ENCODE data around the gene ULK4.

Gene ULK4

DNA sequence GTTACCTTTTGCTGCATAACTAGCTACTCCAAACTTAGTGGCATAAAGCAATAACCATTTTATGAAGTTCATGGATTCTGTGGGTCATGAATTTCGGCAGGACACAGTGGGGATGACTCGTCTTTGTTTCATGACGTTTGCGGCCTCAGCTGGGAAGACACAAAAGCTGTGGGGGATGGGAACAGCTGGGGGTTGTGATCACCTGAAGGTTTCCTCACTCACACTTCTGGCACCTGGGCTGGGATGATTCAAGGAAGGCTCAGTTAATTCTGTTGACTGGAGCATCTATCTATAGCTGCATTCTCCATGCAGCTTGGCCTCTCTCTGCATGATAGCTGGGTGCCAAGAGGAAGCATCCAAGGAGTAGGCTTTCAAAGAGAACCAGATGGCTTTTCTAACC lies 332.8 kb downstream of the ULK4 start:
- Histone ChIP-seq H3K9me3 (ENCODE audit: control insufficient read depth, insufficient read depth, low read depth, low read length) (no peaks in the 10 kb centered on the region), H3K36me3 (ENCODE audit: control insufficient read depth in 2 of 2, insufficient read depth in 1 of 2, low read length in 2 of 2) (no peaks in the 10 kb centered on the region), H3K27ac (ENCODE audit: extremely low read depth, low read depth, low read length) (no peak overlapping the region), H3K4me1 (ENCODE audit: control insufficient read depth, insufficient read depth, low read length) (no peaks in the 10 kb centered on the region), H3K4me3 (ENCODE audit: low read depth, low read length) (no peak overlapping the region)
- POLR2A ChIA-PET, result no interaction called here
- TF ChIP-seq, protein P1, sequence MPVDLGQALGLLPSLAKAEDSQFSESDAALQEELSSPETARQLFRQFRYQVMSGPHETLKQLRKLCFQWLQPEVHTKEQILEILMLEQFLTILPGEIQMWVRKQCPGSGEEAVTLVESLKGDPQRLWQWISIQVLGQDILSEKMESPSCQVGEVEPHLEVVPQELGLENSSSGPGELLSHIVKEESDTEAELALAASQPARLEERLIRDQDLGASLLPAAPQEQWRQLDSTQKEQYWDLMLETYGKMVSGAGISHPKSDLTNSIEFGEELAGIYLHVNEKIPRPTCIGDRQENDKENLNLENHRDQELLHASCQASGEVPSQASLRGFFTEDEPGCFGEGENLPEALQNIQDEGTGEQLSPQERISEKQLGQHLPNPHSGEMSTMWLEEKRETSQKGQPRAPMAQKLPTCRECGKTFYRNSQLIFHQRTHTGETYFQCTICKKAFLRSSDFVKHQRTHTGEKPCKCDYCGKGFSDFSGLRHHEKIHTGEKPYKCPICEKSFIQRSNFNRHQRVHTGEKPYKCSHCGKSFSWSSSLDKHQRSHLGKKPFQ (tag by site-specific recombination; IDR thresholded peaks at IDR 0.05), result no peak
- TF ChIP-seq ZFHX2 (tag by site-specific recombination; conservative IDR thresholded peaks at IDR 0.05), result no peak
- TF ChIP-seq, protein P2, sequence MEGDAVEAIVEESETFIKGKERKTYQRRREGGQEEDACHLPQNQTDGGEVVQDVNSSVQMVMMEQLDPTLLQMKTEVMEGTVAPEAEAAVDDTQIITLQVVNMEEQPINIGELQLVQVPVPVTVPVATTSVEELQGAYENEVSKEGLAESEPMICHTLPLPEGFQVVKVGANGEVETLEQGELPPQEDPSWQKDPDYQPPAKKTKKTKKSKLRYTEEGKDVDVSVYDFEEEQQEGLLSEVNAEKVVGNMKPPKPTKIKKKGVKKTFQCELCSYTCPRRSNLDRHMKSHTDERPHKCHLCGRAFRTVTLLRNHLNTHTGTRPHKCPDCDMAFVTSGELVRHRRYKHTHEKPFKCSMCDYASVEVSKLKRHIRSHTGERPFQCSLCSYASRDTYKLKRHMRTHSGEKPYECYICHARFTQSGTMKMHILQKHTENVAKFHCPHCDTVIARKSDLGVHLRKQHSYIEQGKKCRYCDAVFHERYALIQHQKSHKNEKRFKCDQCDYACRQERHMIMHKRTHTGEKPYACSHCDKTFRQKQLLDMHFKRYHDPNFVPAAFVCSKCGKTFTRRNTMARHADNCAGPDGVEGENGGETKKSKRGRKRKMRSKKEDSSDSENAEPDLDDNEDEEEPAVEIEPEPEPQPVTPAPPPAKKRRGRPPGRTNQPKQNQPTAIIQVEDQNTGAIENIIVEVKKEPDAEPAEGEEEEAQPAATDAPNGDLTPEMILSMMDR (tag by site-specific recombination; IDR thresholded peaks at IDR 0.05), result no peak
- TF ChIP-seq ZNF175 (tag by site-specific recombination; IDR thresholded peaks at IDR 0.05), result no peak
- TF ChIP-seq ZNF121 (tag by site-specific recombination; IDR thresholded peaks at IDR 0.05), result no peak
- no peak for TF ChIP-seq ZSCAN30 (tag by site-specific recombination; IDR thresholded peaks at IDR 0.05)
- no peak for TF ChIP-seq ZNF37A (tag by site-specific recombination; IDR thresholded peaks at IDR 0.05)
- CTCF ChIA-PET, result interaction anchor here (0.6 kb wide), 2 partner anchors 388 to 1303 kb away, joined by 4 to 5 read pairs; no protein-coding TSS in a partner anchor

DNA sequence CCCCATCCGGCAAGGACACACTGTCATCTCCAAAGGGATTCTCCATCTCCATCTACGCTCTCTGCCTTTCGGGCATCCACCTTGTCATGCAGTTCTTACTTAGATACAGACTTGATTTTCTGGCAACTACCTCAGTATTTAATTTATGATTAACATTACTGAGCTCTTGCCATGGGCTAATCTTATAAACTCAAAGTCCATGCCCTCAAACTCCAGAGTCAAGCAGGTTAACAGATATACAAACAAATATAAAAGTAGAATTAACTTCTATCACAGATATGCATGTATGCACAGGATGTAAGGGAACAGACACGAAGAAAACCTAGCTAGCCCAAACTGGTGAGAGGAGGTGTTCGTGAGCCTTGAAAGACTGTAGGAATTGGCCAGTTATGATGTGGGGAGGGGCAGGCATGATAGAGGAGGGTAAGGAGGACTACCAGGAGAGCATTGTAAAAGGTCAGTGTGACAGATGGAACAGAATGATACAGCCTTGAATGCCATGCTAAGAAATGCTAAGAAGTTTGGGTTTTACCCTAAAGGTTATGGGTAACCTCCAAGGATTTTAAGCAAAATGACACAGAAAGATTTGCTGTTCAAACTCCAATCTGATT lies 334.3 kb downstream of the ULK4 start:
- Histone ChIP-seq H3K9me3 (ENCODE audit: control insufficient read depth, insufficient read depth, low read depth, low read length) (no peaks in the 10 kb centered on the region), H3K4me1 (ENCODE audit: control insufficient read depth, insufficient read depth, low read length) (no peaks in the 10 kb centered on the region), H3K4me3 (ENCODE audit: low read depth, low read length) (no peak overlapping the region), H3K27ac (ENCODE audit: extremely low read depth, low read depth, low read length) (no peak overlapping the region), H3K36me3 (ENCODE audit: control insufficient read depth in 2 of 2, insufficient read depth in 1 of 2, low read length in 2 of 2) (no peaks in the 10 kb centered on the region)
- POLR2A ChIA-PET, result no interaction called here
- CTCF ChIA-PET, result no interaction called here
- no peak for TF ChIP-seq ZNF423 (tag by site-specific recombination; IDR thresholded peaks at IDR 0.05)
- no peak for TF ChIP-seq ZNF433 (tag by site-specific recombination; IDR thresholded peaks at IDR 0.05; ENCODE audit: low read depth)
- TF ChIP-seq ZNF629 (tag by site-specific recombination; IDR thresholded peaks at IDR 0.05), result no peak
- no peak for TF ChIP-seq ZBTB21 (tag by site-specific recombination; IDR thresholded peaks at IDR 0.05)
- TF ChIP-seq, protein P3, sequence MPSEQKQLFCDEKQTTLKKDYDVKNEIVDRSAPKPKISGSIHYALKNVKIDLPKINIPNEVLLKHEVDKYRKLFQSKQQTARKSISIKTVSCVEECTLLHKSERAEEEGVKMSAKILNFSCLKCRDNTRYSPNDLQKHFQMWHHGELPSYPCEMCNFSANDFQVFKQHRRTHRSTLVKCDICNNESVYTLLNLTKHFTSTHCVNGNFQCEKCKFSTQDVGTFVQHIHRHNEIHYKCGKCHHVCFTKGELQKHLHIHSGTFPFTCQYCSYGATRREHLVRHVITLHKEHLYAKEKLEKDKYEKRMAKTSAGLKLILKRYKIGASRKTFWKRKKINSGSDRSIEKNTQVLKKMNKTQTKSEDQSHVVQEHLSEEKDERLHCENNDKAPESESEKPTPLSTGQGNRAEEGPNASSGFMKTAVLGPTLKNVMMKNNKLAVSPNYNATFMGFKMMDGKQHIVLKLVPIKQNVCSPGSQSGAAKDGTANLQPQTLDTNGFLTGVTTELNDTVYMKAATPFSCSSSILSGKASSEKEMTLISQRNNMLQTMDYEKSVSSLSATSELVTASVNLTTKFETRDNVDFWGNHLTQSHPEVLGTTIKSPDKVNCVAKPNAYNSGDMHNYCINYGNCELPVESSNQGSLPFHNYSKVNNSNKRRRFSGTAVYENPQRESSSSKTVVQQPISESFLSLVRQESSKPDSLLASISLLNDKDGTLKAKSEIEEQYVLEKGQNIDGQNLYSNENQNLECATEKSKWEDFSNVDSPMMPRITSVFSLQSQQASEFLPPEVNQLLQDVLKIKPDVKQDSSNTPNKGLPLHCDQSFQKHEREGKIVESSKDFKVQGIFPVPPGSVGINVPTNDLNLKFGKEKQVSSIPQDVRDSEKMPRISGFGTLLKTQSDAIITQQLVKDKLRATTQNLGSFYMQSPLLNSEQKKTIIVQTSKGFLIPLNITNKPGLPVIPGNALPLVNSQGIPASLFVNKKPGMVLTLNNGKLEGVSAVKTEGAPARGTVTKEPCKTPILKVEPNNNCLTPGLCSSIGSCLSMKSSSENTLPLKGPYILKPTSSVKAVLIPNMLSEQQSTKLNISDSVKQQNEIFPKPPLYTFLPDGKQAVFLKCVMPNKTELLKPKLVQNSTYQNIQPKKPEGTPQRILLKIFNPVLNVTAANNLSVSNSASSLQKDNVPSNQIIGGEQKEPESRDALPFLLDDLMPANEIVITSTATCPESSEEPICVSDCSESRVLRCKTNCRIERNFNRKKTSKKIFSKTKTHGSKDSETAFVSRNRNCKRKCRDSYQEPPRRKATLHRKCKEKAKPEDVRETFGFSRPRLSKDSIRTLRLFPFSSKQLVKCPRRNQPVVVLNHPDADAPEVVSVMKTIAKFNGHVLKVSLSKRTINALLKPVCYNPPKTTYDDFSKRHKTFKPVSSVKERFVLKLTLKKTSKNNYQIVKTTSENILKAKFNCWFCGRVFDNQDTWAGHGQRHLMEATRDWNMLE (tag by site-specific recombination; conservative IDR thresholded peaks at IDR 0.05; ENCODE audit: low read depth), result no peak
- no peak for TF ChIP-seq ZNF561 (tag by site-specific recombination; IDR thresholded peaks at IDR 0.05; ENCODE audit: borderline replicate concordance)
- TF ChIP-seq ZSCAN23 (tag by site-specific recombination; IDR thresholded peaks at IDR 0.05), result no peak
- TF ChIP-seq ZNF121 (tag by site-specific recombination; IDR thresholded peaks at IDR 0.05), result no peak
- TF ChIP-seq ZNF677 (tag by site-specific recombination; IDR thresholded peaks at IDR 0.05), result no peak
- no peak for TF ChIP-seq ZFP69B (tag by site-specific recombination; IDR thresholded peaks at IDR 0.05)
- TF ChIP-seq HOXC10 (CRISPR knock-in tag; IDR thresholded peaks at IDR 0.05), result no peak
- no peak for TF ChIP-seq BCL11A (tag by site-specific recombination; IDR thresholded peaks at IDR 0.05; ENCODE audit: low read depth)
- no peak for TF ChIP-seq ZNF394 (tag by site-specific recombination; IDR thresholded peaks at IDR 0.05; ENCODE audit: borderline replicate concordance)
- TF ChIP-seq ZNF214 (tag by site-specific recombination; IDR thresholded peaks at IDR 0.05; ENCODE audit: borderline replicate concordance), result no peak
- TF ChIP-seq, protein P4, sequence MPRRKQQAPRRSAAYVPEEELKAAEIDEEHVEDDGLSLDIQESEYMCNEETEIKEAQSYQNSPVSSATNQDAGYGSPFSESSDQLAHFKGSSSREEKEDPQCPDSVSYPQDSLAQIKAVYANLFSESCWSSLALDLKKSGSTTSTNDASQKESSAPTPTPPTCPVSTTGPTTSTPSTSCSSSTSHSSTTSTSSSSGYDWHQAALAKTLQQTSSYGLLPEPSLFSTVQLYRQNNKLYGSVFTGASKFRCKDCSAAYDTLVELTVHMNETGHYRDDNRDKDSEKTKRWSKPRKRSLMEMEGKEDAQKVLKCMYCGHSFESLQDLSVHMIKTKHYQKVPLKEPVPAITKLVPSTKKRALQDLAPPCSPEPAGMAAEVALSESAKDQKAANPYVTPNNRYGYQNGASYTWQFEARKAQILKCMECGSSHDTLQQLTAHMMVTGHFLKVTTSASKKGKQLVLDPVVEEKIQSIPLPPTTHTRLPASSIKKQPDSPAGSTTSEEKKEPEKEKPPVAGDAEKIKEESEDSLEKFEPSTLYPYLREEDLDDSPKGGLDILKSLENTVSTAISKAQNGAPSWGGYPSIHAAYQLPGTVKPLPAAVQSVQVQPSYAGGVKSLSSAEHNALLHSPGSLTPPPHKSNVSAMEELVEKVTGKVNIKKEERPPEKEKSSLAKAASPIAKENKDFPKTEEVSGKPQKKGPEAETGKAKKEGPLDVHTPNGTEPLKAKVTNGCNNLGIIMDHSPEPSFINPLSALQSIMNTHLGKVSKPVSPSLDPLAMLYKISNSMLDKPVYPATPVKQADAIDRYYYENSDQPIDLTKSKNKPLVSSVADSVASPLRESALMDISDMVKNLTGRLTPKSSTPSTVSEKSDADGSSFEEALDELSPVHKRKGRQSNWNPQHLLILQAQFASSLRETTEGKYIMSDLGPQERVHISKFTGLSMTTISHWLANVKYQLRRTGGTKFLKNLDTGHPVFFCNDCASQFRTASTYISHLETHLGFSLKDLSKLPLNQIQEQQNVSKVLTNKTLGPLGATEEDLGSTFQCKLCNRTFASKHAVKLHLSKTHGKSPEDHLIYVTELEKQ (tag by site-specific recombination; IDR thresholded peaks at IDR 0.05; ENCODE audit: borderline replicate concordance), result no peak
